ENCODE measurements around the gene ACOT2.

ACOT2 gene

DNA sequence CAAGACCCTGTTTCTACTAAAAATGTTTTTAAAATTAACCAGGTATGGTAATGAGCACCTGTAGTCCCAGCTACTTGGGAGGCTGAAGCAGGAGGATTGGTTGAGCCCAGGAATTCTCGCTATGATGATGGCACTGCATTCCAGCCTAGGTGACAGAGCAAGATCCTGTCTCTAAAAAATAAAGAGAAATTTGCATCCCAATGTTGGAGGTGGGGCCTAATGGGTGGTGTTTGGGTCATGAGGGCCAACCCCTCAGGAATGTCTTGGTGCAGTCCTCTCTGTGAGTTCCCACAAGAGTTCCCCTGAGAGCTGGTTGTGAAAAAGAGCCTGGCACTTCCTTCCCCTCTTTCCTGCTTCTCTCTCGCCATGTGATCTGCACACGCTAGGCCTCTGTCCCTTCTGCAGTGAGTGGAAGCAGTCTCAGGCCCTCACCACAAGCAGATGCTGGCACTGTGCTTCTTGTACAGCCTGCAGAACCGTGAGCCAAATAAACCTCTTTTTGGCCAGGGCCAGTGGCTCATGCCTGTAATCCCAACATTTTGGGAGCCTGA lies 54.6 kb downstream of the ACOT2 start:
- DNase-seq, result no peak

Data from activated CD4-positive, CD25-positive, alpha-beta regulatory T cell treated with anti-CD3 and anti-CD28 coated beads, Interleukin-2, amount 50 U/mL, for 72 hours (primary cell).